GM12878 (cell line): ENCODE data around the gene GARS1. TPM values are rescaled to one million over a fixed set of nuclear protein-coding genes. Genes with fewer than 3 reads are reported as not detected.

Source experiments
- ATAC-seq: fragments of 200-7000 bp; cut with Tn5 transposase; 3 replicates; pipeline ENCODE4 v1.9.1; 2020; ENCODE audit warnings: mild to moderate bottlenecking, moderate library complexity
- BruUV-seq: library from RNA; stranded (reverse); fragments of 400-500 nt; replicated peaks from 2 replicates; lab custom pipeline; 2021; lab: Mats Ljungman, UMichigan
- CTCF ChIA-PET: fragments of 300-600 bp; sonication (Branson Sonifier 250); formaldehyde crosslinking; extraction: SDS; loops from one replicate; lab custom pipeline; 2021; ENCODE audit warnings: inconsistent platforms; lab: Yijun Ruan, JAX
- POLR2A ChIA-PET: fragments of 350-600 bp; formaldehyde crosslinking; extraction: SDS; loops from one replicate; lab custom pipeline; 2021; ENCODE audit warnings: inconsistent platforms; lab: Charles Lee
- RAD21 ChIA-PET: fragments of 300-600 bp; sonication (Branson Sonifier 250); formaldehyde crosslinking; loops from one replicate; lab custom pipeline; 2023; ENCODE audit warnings: antibody characterized with exemption; ENCODE audit not compliant: unreplicated experiment; lab: Charles Lee
- SMC1A ChIA-PET: fragments of 300-600 bp; sonication (Branson Sonifier 250); formaldehyde crosslinking; loops from one replicate; lab custom pipeline; 2023; ENCODE audit not compliant: unreplicated experiment, uncharacterized antibody; lab: Charles Lee
- DNase-seq: peaks from one replicate; pipeline ENCODE4 v3.0.0-alpha.2; 2011; ENCODE audit warnings: low read depth, low spot score
- FAIRE-seq: peaks from 3 replicates; lab custom pipeline; 2011; peaks lifted over from hg19 to GRCh38; lab: Jason Lieb, UNC
- H2AFZ ChIP-seq: 2 replicates; pipeline ENCODE4 v1.6.0; 2011; ENCODE audit warnings: low read depth, low read length, control low read depth; ENCODE audit not compliant: control insufficient read depth
- H3K27ac ChIP-seq: 2 replicates; pipeline ENCODE4 v1.5.1; 2011; ENCODE audit warnings: control low read depth; ENCODE audit not compliant: control insufficient read depth, insufficient read depth
- H3K27me3 ChIP-seq, 2 experiments: replicated peaks in 1 of 2; 2 replicates each; pipeline versions ENCODE4 v1.6.0 to v1.6.1; 2011; ENCODE audit warnings: low read length in 1 of 2; ENCODE audit not compliant: control insufficient read depth in 2 of 2, insufficient read depth in 2 of 2
- H3K36me3 ChIP-seq, 2 experiments: 2 replicates each; pipeline ENCODE4 v1.5.1; 2011; ENCODE audit warnings: low read length in 1 of 2; ENCODE audit not compliant: control insufficient read depth in 2 of 2, insufficient read depth in 2 of 2
- H3K4me1 ChIP-seq: 2 replicates; pipeline ENCODE4 v1.6.1; 2011; ENCODE audit warnings: mild to moderate bottlenecking, low read length, moderate library complexity, mixed read lengths; ENCODE audit not compliant: control insufficient read depth, insufficient read depth
- H3K4me2 ChIP-seq: 2 replicates; pipeline ENCODE4 v1.6.0; 2011; ENCODE audit warnings: control low read depth; ENCODE audit not compliant: control insufficient read depth, insufficient read depth
- H3K4me3 ChIP-seq: fragments of 200-600 bp; sonication (generic); 2 replicates; pipeline ENCODE4 v1.5.1; 2016
- H3K79me2 ChIP-seq: 2 replicates; pipeline ENCODE4 v1.6.0; 2011; ENCODE audit warnings: low read length; ENCODE audit not compliant: control insufficient read depth, insufficient read depth
- H3K9ac ChIP-seq: 2 replicates; pipeline ENCODE4 v1.8.0; 2011; ENCODE audit warnings: low read length, control low read depth, mixed read lengths; ENCODE audit not compliant: control insufficient read depth, insufficient read depth
- H3K9me3 ChIP-seq: replicated peaks from 3 replicates; pipeline ENCODE4 v1.5.1; 2011; ENCODE audit warnings: mild to moderate bottlenecking, low read length; ENCODE audit not compliant: control insufficient read depth, insufficient read depth
- H4K20me1 ChIP-seq: 2 replicates; pipeline ENCODE4 v1.6.0; 2011; ENCODE audit not compliant: control insufficient read depth, insufficient read depth
- MTA3 ChIP-seq: IDR thresholded peaks from 2 replicates; pipeline ENCODE4 v1.6.1; 2012; ENCODE audit warnings: low read length, inconsistent platforms, borderline replicate concordance
- MXI1 ChIP-seq: fragments of 150-350 bp; IDR thresholded peaks from 2 replicates; pipeline ENCODE4 v1.6.1; 2011; ENCODE audit warnings: low read depth, mild to moderate bottlenecking, inconsistent platforms, low read length, improper control_type of control experiment
- NBN ChIP-seq: fragments of 450-650 bp; IDR thresholded peaks from 2 replicates; pipeline ENCODE4 v1.6.1; 2016
- NR2F1 ChIP-seq: fragments of 450-650 bp; conservative IDR thresholded peaks from 2 replicates; pipeline ENCODE4 v1.6.1; 2017; ENCODE audit warnings: mild to moderate bottlenecking
- SMAD5 ChIP-seq: IDR thresholded peaks from 2 replicates; pipeline ENCODE4 v1.6.1; 2016; ENCODE audit warnings: antibody characterized with exemption, low read depth
- TCF3 ChIP-seq: IDR thresholded peaks from 2 replicates; pipeline ENCODE4 v1.6.1; 2012; ENCODE audit warnings: low read depth, mild to moderate bottlenecking, low read length, borderline replicate concordance; ENCODE audit not compliant: insufficient read depth
- YY1 ChIP-seq: IDR thresholded peaks from 2 replicates; pipeline ENCODE4 v1.6.1; 2011; ENCODE audit warnings: low read depth, mild to moderate bottlenecking, low read length
- ZNF592 ChIP-seq: fragments of 450-650 bp; IDR thresholded peaks from 2 replicates; pipeline ENCODE4 v1.6.1; 2017; ENCODE audit warnings: mild to moderate bottlenecking, moderate library complexity
- WGBS: methylation state at CpG from one replicate; pipeline ENCODE4 v1.1.6; 2016; ENCODE audit warnings: low lambda C conversion rate; ENCODE audit not compliant: insufficient replicate concordance, insufficient coverage; ENCODE audit errors: missing lambda C conversion rate; 5-methylcytosine and 5-hydroxymethylcytosine counted together
- in situ Hi-C: fragments of 300-500 bp; cut with MboI; formaldehyde crosslinking; loops from 9 replicates; pipeline ENCODE4 v1.14.3; 2018; ENCODE audit warnings: mixed read lengths
- intact Hi-C: fragments of 100-400 bp; cut with micrococcal nuclease; formaldehyde crosslinking; loops from one replicate; pipeline ENCODE4 v1.14.2; 2022; ENCODE audit not compliant: unreplicated experiment
- polyA plus RNA-seq, 11 experiments: library from polyadenylated mRNA; depleted of rRNA in 4 of 11; unstranded in 6 of 11; stranded (reverse) in 5 of 11; fragments of >200 nt; fragmentation: Nextera tagmentation in 4 of 11; fragmentation: Illumina TruSeq in 1 of 11; extraction: Ambion mirVana in 4 of 11; extraction: Trizol in 1 of 11; gene quantifications; 1 replicate in 1 of 11; 2 replicates in 10 of 11; pipeline versions ENCODE4 v1.2.1 to v1.2.3, GENCODE V29; 2011 to 2016; ENCODE audit warnings: inconsistent platforms in 2 of 11, missing spikeins in 2 of 11, low read depth in 1 of 11
- total RNA-seq, 4 experiments: library from RNA; depleted of rRNA in 3 of 4; stranded (reverse); fragments of >200 nt in 3 of 4; fragmentation: Illumina TruSeq in 1 of 4; extraction: Trizol in 1 of 4; gene quantifications; 2 replicates each; pipeline versions ENCODE4 v1.2.1 to v1.2.3, GENCODE V29; 2013 to 2021

The GARS1 gene
- total and polyA plus RNA-seq, 10 of the 15 experiments (the other 5 are each of a cell fraction or from before 2014, with no cell fraction given): 120 to 361 (median 187) TPM

- intact Hi-C loops: no loop called here
- TF ChIP-seq MXI1 (0 out of 2 replicates have a peak, but pooled peaks have one; percentile 38), YY1 (no peak), MTA3 (peak; percentile 16; the same call in 1 of the 2 replicates), NBN (no peak)
- TF ChIP-seq, all 136 proteins: peak for 2
- no TSS peak for BruUV-seq
- in situ Hi-C loops: no loop called here
- Histone ChIP-seq H2AFZ (no peak overlapping the region), H3K4me2 (peak overlapping the region; percentile 60), H3K36me3 (peaks cover 0 to 14% of the 10 kb centered on the region in 2 experiments; a peak in 2 of 4 replicates), H3K9ac (peak overlapping the region; percentile 93), H3K4me1 (peaks cover 7% of the 10 kb centered on the region; the same call in 1 of the 2 replicates), H3K4me3 (peak overlapping the region; percentile 96), H3K27me3 (no peaks in the 10 kb centered on the region), H3K9me3 (no peaks in the 10 kb centered on the region), H3K79me2 (peaks cover 68% of the 10 kb centered on the region), H4K20me1 (no peaks in the 10 kb centered on the region), H3K27ac (peak overlapping the region; percentile 85)
- FAIRE-seq (no peak), ATAC-seq (peak; percentile 25), DNase-seq (no peak)
- POLR2A ChIA-PET: no interaction called here
- CTCF ChIA-PET: interaction anchor here (1.0 to 1.2 kb wide), 2 partner anchors 13 to 320 kb away, joined by 3 read pairs; no protein-coding TSS in a partner anchor
- RAD21 ChIA-PET: interaction anchor here (0.6 to 1.3 kb wide), 2 partner anchors 134 to 318 kb away, joined by 3 read pairs; no protein-coding TSS in a partner anchor
- SMC1A ChIA-PET: interaction anchor here (0.6 to 1.6 kb wide), 4 partner anchors 14 to 1286 kb away, joined by 3 read pairs; no protein-coding TSS in a partner anchor
- 20% methylated on average over 14 of the region's 14 CpGs for WGBS
These were observed 1.4 kb downstream of the GARS1 start for GRCh38 chr7:30596014-30596641.

GRCh38 chr7:30596721-30597120 is 2.0 kb downstream of the GARS1 start:
- POLR2A ChIA-PET: no interaction called here
- Histone ChIP-seq H3K4me1 (peaks cover 7% of the 10 kb centered on the region; the same call in 1 of the 2 replicates), H3K27ac (no peak overlapping the region), H3K4me3 (peak overlapping the region; percentile 96), H3K36me3 (peaks cover 0 to 19% of the 10 kb centered on the region in 2 experiments; a peak in 2 of 4 replicates), H3K9ac (peak overlapping the region; percentile 93), H3K79me2 (peaks cover 65% of the 10 kb centered on the region), H4K20me1 (no peaks in the 10 kb centered on the region), H3K4me2 (peak overlapping the region; percentile 60), H3K9me3 (no peaks in the 10 kb centered on the region), H3K27me3 (no peaks in the 10 kb centered on the region), H2AFZ (no peak overlapping the region)
- CTCF ChIA-PET: interaction anchor here (1.2 kb wide), 1 partner anchor 13 kb away, joined by 3 read pairs; no protein-coding TSS in a partner anchor
- 79% methylated on average over 3 of the region's 3 CpGs for WGBS
- RAD21 ChIA-PET: interaction anchor here (1.3 kb wide), 1 partner anchor 318 kb away, joined by 3 read pairs; no protein-coding TSS in a partner anchor
- FAIRE-seq (no peak), ATAC-seq (no peak), DNase-seq (no peak)
- in situ Hi-C loops (no loop called here), intact Hi-C loops (no loop called here)
- SMC1A ChIA-PET: interaction anchor here (1.0 to 2.1 kb wide), 4 partner anchors 11 to 25 kb away, joined by 3 to 4 read pairs (median 3); no protein-coding TSS in a partner anchor
- BruUV-seq: no TSS peak
- TF ChIP-seq SMAD5: no peak
- TF ChIP-seq ZNF592: no peak
- no peak for TF ChIP-seq NR2F1
- no peak for TF ChIP-seq TCF3
